Bone marrow (tissue), 2 donors: ENCODE measurements around the gene NTN1.
"Not testable (repeated sequence)": the region's sequence is repeated elsewhere in the genome, so short reads cannot be mapped to it uniquely, and the experiment has no call there.

ENCODE experiments used
- DNase-seq, 2 donors: peaks; one replicate each; lab custom pipeline; 2025; lab: John Stamatoyannopoulos, UW

NTN1 gene

DNA sequence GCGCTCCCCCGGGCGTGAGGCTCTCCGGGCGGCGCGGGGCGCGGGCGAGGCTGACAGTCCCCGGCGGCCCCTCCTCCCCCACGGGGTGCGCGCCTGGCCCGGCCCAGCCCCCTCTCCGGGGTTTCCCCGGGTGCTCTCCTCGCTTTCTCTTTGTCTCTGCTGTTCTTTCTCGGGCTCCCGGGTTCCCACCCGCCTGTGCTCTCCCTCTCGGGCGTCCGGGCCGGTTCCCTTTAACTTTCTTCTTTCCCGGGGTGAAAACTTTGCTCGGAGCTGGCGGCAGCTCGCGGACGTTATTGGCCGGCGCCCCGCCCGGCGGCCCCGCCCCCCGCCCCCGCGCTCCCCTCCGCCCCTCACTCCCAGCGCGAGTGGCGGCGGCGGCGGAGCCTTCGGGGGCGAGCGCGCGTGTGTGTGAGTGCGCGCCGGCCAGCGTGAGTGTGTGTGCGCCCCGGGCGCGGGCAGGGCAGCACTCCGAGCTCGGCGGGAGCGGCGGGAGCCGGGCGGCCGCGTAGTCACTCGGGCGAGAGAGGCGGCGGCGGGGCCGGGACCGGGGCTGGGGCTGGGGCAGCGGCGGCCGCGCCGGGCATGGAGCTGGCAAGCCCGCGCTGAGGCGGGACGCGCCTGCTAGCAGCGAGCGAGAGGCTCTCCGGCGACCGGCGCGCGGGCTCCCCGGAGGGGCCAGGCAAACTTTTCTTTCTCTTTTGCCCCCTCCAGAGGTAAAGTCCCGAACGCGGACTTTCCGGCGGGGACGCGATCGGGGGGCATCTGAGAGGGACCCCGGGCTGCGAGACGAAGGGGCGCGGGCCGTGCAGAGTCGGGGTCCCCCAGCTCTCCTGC is at the start of gene NTN1:
TSS of gene NTN1 (plus strand) at position 353 of the 834 bp plus-strand sequence. CDS start 864 bp downstream, outside the sequence.
- DNase-seq: peak; percentile 36 to 54

DNA sequence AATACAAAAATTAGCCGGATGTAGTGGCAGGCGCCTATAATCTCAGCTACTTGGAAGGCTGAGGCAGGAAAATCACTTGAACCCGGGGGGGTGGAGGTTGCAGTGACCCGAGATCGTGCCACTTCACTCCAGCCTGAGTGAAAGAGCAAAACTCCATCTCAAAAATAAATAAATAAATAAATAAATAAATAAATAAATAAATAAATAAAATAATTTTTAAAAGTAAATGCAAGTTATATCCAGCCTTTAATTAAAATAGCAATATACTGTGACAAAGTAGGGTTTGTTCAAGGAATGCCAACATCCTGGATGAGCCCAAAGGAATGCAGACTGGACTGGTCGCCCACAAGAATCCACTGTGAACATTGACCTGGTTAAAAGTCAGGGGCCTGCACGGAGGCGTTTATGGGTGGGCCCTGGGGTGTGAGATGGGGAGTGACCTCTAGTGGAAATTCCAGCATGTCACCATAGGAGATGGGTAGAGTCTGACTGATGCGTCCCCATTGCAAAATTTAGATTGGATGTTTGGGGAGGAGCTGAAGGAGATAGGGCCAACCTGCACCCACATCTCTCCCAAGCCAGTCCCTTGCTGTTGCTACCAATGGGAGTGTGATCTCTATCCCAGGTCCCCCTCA is 46.1 kb upstream of the NTN1 start:
- DNase-seq: no peak

DNA sequence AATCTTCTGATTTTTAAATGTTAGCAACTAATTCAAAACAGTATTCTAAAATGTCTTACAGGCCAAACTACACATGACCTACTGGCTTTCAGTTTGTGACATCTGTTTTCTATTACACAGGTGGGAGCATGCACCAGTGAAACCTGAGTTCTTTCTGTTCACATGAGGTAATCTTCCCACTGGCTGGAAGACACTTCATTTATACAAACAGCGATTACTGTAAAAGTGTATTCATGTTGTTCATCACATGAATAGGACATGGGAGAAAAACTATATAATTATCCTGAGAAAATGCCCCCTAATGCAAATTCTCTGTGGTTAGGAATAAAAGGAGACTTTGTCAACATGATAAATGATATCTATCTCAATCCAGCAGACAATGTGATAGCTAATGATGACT is 44.7 kb upstream of the NTN1 start:
- no peak for DNase-seq

DNA sequence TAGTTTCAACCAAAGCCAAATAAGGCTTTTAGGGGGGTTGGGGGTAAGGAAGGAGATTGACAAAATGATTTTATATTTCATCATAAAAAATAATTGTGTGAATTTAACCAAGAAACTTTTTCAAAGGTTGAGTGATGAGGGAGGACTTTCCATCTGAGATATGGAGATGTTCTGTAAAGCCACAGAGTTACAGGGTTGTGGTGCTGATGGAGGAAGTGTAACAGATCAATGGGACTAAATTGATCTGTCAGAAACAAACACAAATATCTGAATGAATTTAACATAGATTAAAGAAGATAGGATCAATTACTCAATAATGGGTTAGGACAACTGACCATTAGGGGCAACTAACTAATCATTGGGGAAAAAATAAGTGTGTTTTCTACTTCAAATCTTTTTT is 41.6 kb upstream of the NTN1 start:
- no peak for DNase-seq

DNA sequence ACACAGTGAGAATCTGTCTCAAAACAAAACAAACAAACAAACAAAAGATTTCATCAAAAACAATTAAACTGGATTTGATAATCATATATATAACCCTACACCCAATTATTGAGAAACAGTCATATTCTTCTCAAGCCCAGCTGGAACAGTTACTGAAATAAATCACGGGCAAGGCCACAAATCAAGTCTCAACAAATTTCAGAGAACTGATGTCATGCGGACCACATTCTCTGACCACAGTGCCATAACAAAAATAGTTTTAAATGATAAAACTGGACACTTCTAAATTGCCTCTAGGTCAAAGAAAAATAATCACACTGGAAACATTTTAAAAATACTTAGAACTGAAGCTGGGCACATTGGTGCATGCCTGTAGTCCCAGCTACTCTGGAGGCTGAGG is 39.9 kb upstream of the NTN1 start:
- no peak for DNase-seq

DNA sequence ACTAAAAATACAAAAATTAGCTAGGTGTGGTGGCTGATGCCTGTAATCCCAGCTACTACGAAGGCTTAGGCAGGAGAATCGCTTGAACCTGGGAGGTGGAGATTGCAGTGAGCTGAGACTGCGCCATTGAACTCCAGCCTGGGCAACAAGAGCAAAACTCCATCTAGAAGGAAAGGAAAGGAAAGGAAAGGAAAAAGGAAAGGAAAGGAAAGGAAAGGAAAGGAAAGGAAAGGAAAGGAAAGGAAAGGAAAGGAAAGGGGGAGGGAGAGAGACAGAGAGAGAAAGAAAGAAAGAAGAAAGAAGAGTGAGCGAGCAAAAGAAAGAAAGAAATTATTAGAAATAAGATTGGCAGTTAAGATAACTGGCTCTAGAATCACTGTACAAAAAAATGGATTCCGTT is 37.1 kb upstream of the NTN1 start:
- DNase-seq: not testable (repeated sequence)

DNA sequence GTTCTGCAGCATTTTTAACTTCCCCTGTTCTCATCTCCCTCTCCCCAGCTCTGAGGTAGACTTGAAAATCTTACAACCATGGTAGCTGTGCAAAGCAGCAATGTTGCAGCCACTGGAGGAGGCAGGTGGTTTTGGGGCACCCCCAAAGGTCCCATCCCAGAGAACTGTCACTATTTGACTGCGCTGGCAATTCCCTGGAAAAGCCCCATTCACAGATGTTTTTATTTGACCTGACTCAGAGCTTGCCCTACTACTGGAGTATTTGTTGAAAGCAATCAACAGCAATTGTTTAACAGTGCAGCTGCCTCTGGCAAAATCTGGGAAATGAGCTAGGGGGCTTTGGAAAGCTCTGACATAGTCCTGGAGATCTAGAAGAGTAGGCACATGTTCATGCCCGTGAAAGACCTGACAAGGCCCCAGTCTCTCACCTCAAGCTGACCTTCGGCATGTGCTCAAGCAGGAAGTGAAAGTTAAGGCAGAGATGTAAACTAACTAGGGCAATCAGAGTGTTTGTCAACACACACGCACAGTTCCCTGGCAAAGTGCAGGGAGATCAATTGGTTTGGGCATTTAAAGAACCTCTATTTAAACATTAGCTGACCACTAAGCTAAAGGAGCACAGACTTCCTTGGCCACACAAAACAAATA is 36.1 kb upstream of the NTN1 start:
- no peak for DNase-seq

DNA sequence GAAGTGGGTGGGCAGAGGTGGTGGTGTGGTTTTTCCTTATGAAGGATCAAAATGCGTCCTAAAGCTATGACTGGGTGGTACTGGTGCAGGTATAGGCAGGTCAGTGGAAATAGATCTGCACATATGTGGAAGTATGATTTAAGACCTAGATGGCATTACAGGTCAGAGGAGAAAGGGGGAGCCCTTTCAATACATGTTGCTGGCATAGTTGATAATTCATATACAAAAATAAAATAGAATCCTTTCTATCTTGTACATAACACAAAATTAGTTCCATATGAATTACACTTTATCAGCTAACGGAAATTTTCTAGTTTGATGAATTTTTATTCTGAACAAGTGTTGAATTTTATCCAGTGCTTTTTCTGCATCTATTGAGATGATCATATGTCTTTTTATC is 35.0 kb upstream of the NTN1 start:
- DNase-seq: no peak

DNA sequence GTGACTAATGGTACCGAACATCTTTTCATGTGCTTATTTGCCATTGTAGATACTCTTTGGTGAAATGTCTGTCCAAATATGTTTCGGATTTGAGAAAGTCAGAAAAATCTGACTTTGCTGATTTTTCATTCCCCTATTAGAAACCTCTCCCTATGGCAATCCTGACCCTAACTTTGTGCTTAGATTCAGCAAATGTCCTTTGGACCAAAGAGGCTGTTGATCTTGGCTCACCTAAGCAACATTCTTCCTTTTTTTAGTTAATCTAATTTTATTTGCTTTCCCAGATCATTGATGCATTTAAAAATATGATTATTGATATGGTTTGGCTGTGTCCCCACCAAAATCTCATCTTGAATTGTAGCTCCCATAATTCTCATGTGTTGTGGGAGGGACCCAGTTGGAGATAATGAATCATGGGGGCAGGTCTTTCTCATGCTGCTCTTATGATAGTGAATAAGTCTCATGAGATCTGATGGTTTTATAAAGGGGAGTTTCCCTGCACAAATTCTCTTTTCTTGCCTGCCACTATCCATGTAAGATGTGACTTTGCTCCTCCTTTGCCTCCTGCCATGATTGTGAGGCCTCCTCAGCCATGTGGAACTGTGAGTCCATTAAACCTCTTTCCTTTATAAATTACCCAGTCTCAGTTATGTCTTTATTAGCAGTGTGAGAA is 32.9 kb upstream of the NTN1 start:
- not testable (repeated sequence) for DNase-seq

DNA sequence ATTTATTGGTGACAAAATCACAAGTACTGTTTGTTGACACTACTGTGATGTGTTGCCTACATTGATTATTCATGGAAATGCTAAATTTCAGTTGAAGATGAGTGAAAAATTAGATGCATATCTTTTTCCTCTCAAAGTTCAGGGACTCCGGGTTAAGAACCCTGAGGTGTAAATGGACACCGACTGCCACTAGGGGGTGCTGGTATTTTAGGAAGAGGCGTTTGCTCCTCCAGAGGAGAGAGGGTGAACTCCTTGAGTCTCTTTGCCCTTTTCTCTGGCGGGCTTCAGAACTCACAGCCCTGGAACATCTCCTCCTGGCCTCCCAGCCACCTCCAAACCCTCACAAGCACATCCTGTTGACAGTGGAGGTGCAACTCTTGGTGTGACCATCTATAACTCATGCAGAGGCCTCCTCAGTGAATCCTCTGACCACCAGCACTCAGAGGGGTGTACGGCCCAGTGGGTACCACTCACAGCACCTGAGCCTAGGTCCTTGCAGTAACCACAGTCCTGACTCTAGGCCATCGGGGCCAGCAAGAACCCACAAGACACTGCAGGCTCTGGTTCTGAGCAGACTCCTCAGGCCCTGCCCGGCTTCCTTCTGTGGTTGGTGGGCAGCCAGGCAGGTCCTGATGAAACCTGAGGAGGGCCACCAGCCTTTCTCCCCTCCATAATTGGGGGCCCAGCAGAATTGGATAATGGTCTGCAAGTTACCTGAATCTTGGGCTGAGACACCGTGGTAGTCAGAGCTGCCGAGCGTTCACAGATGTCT is 29.6 kb upstream of the NTN1 start:
- peak; percentile 14 to 64 for DNase-seq

DNA sequence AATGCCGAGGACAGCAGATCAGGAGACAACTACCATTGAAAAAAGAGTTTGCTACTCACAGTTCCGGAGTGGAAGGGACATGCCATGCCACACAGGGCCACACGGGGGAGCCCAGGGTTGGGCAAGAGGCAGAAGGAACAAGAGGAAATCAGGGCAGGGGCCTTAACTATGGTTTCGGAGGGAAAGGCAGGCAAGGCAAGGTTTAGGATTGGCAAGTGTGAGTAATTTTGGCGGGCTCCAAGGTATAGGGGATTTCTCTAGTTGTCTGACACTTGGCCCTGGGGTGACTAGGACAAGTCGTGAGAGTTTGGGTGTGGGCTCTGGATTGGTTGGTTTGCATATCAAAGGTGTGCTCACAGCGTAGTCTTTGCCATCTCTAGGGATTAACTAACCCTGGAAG is 27.0 kb upstream of the NTN1 start:
- peak in 1 of 2 donors; percentile 10 for DNase-seq

DNA sequence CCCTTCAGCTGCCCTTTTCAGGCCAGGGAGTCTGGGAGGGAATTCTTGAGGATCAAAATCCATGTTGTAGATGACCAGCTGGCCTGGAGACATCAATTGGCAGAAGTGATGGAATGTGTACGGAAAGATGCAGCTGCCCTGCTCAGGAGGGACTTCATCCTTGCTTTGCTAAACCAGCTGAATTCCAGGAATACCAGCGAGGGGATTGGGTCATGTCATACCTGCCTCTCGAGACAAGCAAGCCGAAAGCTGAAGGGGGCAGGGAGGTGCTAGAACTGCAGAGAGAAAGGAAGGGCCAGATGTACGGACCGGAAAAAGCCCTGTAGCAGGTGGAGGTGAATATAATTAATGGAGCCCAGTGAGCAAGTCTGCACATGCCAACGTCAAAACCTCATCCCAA is 25.6 kb upstream of the NTN1 start:
- DNase-seq: no peak

DNA sequence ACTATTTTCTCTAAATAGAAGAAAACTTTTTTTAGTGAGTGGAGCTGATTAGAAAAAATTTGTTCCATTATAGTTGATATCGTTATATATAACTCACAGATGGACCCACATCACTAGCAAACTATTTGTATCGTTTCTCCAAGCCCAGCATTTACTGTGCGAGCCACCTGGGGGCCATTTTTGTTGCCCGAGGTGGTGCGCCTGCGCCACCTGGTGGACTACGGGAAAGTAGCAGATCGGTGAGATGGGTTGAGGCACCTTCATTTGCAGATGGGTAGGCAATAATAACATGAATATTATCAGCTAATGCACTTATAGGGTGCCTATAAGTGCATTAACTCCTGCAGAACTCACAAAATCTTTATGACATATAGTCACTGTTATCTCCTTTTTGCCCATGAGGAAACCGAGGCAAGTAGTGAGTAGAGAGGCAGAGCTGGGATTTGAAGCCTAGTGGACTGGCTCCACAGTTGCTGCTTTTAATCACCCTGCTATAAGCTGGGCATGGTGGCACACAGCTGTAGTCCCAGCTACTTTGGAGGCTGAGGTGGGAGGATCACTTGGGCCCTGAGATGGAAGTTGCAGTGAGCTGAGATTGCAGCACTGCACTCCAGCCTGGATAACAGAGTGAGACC is 23.2 kb upstream of the NTN1 start:
- peak; percentile 30 to 66 for DNase-seq

DNA sequence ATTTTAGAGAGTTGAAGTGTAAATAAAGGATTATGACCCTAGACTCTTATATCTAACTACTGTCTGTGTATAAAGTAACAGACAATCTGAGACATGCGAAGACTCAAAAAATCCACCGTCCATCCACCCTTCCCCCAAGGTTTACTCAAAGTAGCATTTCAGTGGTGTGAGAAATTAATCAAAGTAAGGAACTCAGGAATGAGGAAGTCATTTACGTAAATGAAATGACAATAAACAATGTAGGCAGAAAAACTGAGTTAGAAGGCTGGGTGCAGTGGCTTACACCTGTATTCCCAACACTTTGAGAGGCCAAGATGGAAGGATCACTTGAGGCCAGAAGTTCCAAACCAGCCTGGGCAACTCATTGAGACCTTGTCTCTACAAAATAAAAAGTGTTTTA is 19.8 kb upstream of the NTN1 start:
- peak in 1 of 2 donors; percentile 26 for DNase-seq

DNA sequence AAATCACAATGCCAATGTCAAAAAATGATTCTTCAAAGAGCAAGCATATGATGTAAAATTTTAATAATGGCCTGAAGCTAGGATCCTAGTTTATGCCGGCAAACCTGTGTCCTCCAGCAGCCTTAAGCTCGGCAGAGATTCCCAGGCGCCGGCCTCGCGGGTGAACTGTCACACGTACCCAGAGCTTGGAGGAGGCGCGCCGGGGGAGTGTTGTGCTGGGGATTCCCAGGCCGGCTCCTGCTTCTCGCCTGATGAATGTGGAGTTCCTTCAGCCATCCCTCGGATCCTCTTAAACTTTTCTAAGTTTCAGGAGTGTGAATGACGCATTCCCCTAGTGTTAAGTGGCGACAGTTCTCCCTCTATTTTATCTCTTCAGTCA is 19.1 kb upstream of the NTN1 start:
- no peak for DNase-seq

DNA sequence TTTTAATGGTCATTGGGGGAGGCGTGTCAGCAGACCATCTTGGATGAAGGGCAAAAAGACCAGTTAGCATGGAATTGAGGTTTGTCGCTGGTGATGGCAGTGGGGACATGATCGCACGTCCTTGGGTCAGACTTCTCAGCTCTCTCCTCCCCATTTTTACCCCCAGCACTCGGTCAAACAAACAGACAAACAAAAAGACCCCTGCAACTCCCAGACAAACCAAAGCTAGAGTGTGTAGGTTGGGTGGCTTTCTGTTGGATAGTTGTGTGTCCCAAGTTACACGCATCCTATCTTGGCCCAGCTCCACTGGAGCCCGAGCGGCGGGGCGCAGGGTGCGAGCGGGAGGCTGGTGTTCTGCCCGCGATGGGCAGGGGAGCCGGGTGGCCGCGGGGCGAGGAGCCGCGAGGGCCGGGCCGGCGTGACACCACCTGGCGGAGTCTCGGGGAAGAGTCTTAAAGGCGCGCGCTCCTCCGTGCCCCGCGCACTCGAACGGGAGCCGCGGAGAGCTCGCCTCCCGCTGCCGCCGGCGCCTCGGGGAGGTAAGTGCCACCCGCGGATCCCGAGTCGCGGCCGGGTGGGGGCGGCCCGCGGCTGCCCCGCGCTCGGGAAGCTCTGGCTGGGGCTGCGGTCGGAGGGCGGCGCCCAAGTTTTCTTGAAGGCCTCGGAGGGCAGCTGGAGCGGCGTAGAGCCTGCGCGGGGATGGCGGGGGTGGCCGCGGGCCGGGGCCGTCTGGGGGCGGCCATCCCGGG is 18.5 kb upstream of the NTN1 start:
- DNase-seq: peak in 1 of 2 donors; percentile 28

DNA sequence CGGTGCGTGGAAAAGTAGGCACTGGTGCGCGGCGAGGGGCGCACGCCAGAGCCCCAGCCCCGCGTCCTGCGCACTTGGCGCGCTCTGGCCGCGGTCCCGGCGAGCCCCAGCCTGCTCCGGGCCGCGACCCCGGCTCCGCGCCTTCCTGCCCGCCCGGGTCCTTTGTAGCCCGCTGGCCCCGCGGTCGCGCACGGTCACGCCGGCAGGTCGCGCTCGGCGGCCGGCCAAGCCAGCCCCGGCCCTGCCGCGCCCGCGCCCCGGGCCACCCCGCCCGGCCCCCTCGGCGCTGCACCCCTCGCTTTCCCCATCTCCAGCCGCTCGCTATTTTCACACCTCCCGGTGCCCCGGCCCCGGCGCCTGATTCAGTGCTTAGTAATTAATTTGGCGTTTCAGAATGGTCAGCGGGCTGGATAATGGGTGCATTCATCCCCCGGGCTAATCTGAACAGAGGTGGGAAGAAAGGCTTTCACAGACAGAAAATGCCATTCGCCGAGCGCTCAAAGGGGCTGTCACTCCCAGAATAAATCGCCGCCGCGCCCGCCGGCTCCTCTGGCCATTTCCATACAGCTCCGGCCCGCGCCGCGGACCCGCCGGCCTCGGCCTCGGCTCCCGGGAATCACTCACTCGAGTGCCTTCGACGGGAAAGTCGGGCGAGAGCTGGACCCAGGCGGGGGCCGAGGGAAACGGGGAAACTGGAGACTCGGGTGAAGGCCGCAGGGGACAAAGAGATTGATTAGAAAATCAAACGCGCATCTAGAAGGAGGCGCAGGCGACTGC is 17.8 kb upstream of the NTN1 start:
- no peak for DNase-seq

DNA sequence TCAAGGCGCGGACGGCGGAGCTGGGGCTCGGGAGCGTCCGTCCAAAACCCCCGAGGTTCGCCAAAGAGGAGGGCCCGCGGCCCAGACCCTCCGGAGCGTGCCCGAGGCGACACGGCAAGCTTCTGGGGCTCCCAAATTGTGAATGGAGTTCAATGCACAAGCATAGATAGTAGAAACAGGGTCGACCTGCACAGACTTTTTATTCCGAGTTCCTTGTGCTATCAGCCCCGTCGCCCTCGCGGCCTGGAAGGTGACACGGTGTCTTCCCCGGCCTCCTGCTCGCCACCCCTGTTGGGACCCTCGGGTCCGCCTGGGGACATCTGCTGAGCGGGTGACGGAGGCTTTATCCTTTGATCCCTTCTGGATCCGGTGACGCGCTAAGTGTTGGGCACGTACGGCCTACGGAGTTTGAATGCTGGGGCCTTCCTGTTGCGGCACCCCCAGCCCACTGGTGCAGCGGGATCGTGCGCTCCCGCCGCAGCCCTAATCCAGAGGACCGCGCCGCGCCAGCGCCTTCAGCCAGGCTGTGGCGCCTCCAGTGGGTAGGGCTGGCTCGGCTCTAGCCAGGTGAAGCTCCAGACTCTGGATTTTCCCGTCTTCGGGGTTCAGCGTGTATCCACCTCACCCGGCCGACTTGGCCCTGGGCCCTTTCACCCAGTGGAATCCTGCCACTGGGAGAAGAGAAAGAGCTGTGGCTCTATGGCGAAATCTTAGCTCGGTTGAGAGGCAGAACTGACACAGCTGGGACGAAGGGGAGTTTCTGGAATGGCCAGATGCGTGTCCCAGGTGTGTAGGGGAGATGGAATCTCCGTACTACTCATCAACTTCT is 17.0 kb upstream of the NTN1 start:
- DNase-seq: no peak

DNA sequence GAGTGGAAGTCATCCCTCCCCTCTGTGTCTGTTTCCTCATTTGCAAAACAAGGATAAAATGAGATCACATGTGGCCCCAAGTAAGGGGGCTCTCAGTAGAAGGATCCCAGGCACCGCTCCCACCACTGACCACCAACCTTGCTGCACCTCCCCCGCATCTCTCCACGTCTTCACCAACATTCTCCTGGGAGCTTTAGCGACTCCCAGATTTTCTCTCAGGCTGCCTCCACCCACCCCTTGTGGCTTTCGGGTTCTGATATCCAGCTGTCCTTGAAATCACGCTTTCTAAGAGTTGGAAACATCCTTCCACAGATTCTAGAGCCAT is 16.4 kb upstream of the NTN1 start:
- no peak for DNase-seq
